Endothelial cell of umbilical vein (primary cell): ENCODE data around the gene ADGRG3. TPM values are rescaled to one million over a fixed set of nuclear protein-coding genes. Genes with fewer than 3 reads are reported as not detected.

Source experiments
- BruUV-seq: library from RNA; stranded (reverse); fragments of 400-500 nt; replicated peaks from 2 replicates; lab custom pipeline; 2021; lab: Mats Ljungman, UMichigan
- CTCF ChIA-PET: fragments of 300-600, 350-600 bp; sonication (Branson Sonifier 250); formaldehyde crosslinking; loops from one replicate; lab custom pipeline; 2021; ENCODE audit warnings: antibody characterized with exemption, inconsistent platforms; lab: Charles Lee
- POLR2A ChIA-PET: fragments of 300-600, 350-600 bp; sonication (Branson Sonifier 250); formaldehyde crosslinking; loops from one replicate; lab custom pipeline; 2021; ENCODE audit warnings: antibody characterized with exemption, inconsistent platforms; lab: Charles Lee
- DNase-seq: peaks from one replicate; pipeline ENCODE4 v3.0.0-alpha.2; 2011; ENCODE audit warnings: low read depth, low spot score
- FAIRE-seq: peaks from 2 replicates; lab custom pipeline; 2011; peaks lifted over from hg19 to GRCh38; lab: Jason Lieb, UNC
- H2AFZ ChIP-seq: 2 replicates; pipeline ENCODE4 v1.6.0; 2012; ENCODE audit warnings: low read depth, low read length, control low read depth, inconsistent platforms
- H3K27ac ChIP-seq: 2 replicates; pipeline ENCODE4 v1.5.1; 2011; ENCODE audit warnings: low read depth, mild to moderate bottlenecking, control low read depth, low read length, moderate library complexity; ENCODE audit not compliant: insufficient read depth
- H3K27me3 ChIP-seq, 2 experiments: 2 replicates each; pipeline versions ENCODE4 v1.6.0 to v1.6.1; 2011; ENCODE audit warnings: low read length in 2 of 2, mixed read lengths in 1 of 2; ENCODE audit not compliant: control insufficient read depth in 2 of 2, insufficient read depth in 2 of 2
- H3K36me3 ChIP-seq, 2 experiments: 2 replicates in 1 of 2; 3 replicates in 1 of 2; pipeline ENCODE4 v1.5.1; 2011; ENCODE audit warnings: low read length in 2 of 2, mild to moderate bottlenecking in 1 of 2, moderate library complexity in 1 of 2; ENCODE audit not compliant: control insufficient read depth in 2 of 2, insufficient read depth in 2 of 2; ENCODE audit errors: extremely low read depth in 1 of 2
- H3K4me1 ChIP-seq: 3 replicates; pipeline ENCODE4 v1.5.1; 2011; ENCODE audit warnings: mild to moderate bottlenecking, low read length; ENCODE audit not compliant: control insufficient read depth, insufficient read depth; ENCODE audit errors: extremely low read depth
- H3K4me2 ChIP-seq: 2 replicates; pipeline ENCODE4 v1.6.1; 2011; ENCODE audit warnings: low read length, control low read depth, mixed read lengths; ENCODE audit not compliant: insufficient read depth
- H3K4me3 ChIP-seq, 3 experiments: fragments of 200-600 bp in 1 of 3; sonication (generic), shearing (Covaris generic) in 1 of 3; replicated peaks in 1 of 3; 2 replicates each; pipeline ENCODE4 v1.5.1; 2011 to 2016; ENCODE audit warnings: control low read depth in 3 of 3, low read length in 3 of 3, mild to moderate bottlenecking in 2 of 3, inconsistent platforms in 1 of 3, low read depth in 1 of 3, moderate library complexity in 1 of 3; ENCODE audit not compliant: insufficient read depth in 1 of 3
- H3K79me2 ChIP-seq: 2 replicates; pipeline ENCODE4 v1.6.0; 2012; ENCODE audit warnings: low read length, inconsistent platforms; ENCODE audit not compliant: control insufficient read depth, insufficient read depth
- H3K9ac ChIP-seq: replicated peaks from 2 replicates; pipeline ENCODE3; 2011; ENCODE audit warnings: low read length, control low read depth; ENCODE audit not compliant: insufficient read depth; ENCODE audit errors: extremely low read depth
- H3K9me1 ChIP-seq: replicated peaks from 3 replicates; pipeline ENCODE4 v1.6.0; 2011; ENCODE audit warnings: mild to moderate bottlenecking, low read length; ENCODE audit not compliant: control insufficient read depth, insufficient read depth; ENCODE audit errors: extremely low read depth
- H3K9me3 ChIP-seq: replicated peaks from 2 replicates; pipeline ENCODE4 v1.5.1; 2012; ENCODE audit warnings: low read length, inconsistent platforms; ENCODE audit not compliant: control insufficient read depth, insufficient read depth
- H4K20me1 ChIP-seq: replicated peaks from 2 replicates; pipeline ENCODE3; 2011; ENCODE audit warnings: mild to moderate bottlenecking, low read length; ENCODE audit not compliant: control insufficient read depth, insufficient read depth; ENCODE audit errors: extremely low read depth
- EZH2 ChIP-seq: IDR thresholded peaks from 2 replicates; pipeline ENCODE4 v1.6.1; 2012; ENCODE audit warnings: borderline replicate concordance, low read depth, mild to moderate bottlenecking, moderate library complexity, low read length, inconsistent platforms; ENCODE audit not compliant: severe bottlenecking
- FOS ChIP-seq: IDR thresholded peaks from 2 replicates; pipeline ENCODE4 v1.6.1; 2011; ENCODE audit warnings: mild to moderate bottlenecking, low read length, moderate library complexity, borderline replicate concordance; ENCODE audit not compliant: insufficient read depth
- GATA2 ChIP-seq: IDR thresholded peaks from 2 replicates; pipeline ENCODE4 v1.7.0; 2011; ENCODE audit warnings: low read depth, mild to moderate bottlenecking, moderate library complexity, mixed read lengths, low read length; ENCODE audit not compliant: insufficient read length, insufficient read depth
- JUN ChIP-seq: IDR thresholded peaks from 2 replicates; pipeline ENCODE4 v1.6.1; 2011; ENCODE audit warnings: borderline replicate concordance, low read depth; ENCODE audit not compliant: insufficient read length, insufficient read depth
- MYC ChIP-seq: IDR thresholded peaks from one replicate; pipeline ENCODE4 v1.6.1; 2011; ENCODE audit warnings: mild to moderate bottlenecking, low read depth, low read length
- POLR2A ChIP-seq: IDR thresholded peaks from 2 replicates; pipeline ENCODE4 v1.6.1; 2012; ENCODE audit warnings: low read depth, mild to moderate bottlenecking, control low read depth, low read length
- POLR2AphosphoS5 ChIP-seq: IDR thresholded peaks from 2 replicates; pipeline ENCODE4 v1.6.1; 2012; ENCODE audit warnings: low read depth, mild to moderate bottlenecking, control low read depth, low read length, moderate library complexity; ENCODE audit not compliant: insufficient read depth
- dilution Hi-C: fragments of 300-500 bp; cut with MboI; formaldehyde crosslinking; loops from one replicate; pipeline ENCODE4 v1.15.0; 2019; ENCODE audit warnings: low sequenced_read_pairs; ENCODE audit not compliant: extremely low pct_ligation_motif_present
- intact Hi-C: fragments of 100-400 bp; cut with micrococcal nuclease; formaldehyde crosslinking; loops from one replicate; pipeline ENCODE4 v1.10.0; 2022
- polyA plus RNA-seq, 4 experiments: library from polyadenylated mRNA; depleted of rRNA in 3 of 4; stranded (reverse) in 3 of 4; unstranded in 1 of 4; fragments of >200 nt; gene quantifications; 2 replicates each; pipeline versions ENCODE4 v1.2.1 to v1.2.3, GENCODE V29; 2011 to 2012; ENCODE audit warnings: missing spikeins in 1 of 4
- total RNA-seq: library from RNA; stranded (reverse); gene quantifications from 2 replicates; pipeline ENCODE4 v1.2.3, GENCODE V29; 2021
- TF ChIP-seq, protein P1 (sequence below), 2 donors: IDR thresholded peaks; 1 replicate in 1 of 2; 2 replicates in 1 of 2; pipeline ENCODE4 v1.5.1; 2011; ENCODE audit warnings: low read length in 2 of 2, mild to moderate bottlenecking in 2 of 2, moderate library complexity in 2 of 2, control low read depth in 1 of 2, inconsistent platforms in 1 of 2, low read depth in 1 of 2; ENCODE audit not compliant: insufficient read depth in 1 of 2; ENCODE audit errors: extremely low read depth in 1 of 2
- TF ChIP-seq, protein P2 (sequence below): IDR thresholded peaks from 2 replicates; pipeline ENCODE4 v1.6.1; 2011; ENCODE audit not compliant: insufficient read depth, insufficient read length

Gene ADGRG3
- total and polyA plus RNA-seq, 2 donors (not counting 3 experiments of a cell fraction or from before 2014, with no cell fraction given) = not detected

DNA sequence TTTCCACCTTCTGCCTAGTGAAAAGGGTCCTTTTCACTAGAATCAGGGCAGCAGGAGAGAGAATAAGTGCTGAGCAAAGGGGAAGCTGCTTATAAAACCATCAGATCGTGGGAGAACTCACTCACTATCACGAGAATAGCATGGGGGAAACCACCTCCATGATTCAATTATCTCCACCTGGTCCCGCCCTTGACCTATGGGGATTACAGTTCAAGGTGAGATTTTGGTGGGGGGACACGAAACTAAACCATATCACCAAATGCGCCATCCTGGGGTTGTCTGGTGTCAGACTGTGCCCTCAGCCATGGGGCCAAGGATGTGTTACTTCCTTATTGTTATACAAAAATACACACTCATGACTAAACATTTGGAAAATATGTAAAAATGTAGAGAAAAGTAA lies 57.0 kb downstream of the ADGRG3 start:
- Histone ChIP-seq H4K20me1 (no peaks in the 10 kb centered on the region), H2AFZ (no peak overlapping the region), H3K27ac (no peak overlapping the region), H3K9ac (no peak overlapping the region), H3K9me1 (no peaks in the 10 kb centered on the region), H3K4me1 (no peaks in the 10 kb centered on the region), H3K36me3 (no peaks in the 10 kb centered on the region), H3K4me2 (no peak overlapping the region), H3K4me3 (no peak overlapping the region), H3K79me2 (no peaks in the 10 kb centered on the region), H3K9me3 (no peaks in the 10 kb centered on the region), H3K27me3 (no peaks in the 10 kb centered on the region)
- dilution Hi-C loops = no loop called here
- DNase-seq (no peak), FAIRE-seq (no peak)
- intact Hi-C loops = no loop called here
- TF ChIP-seq EZH2 (no peak), JUN (no peak), GATA2 (no peak), FOS (no peak), POLR2AphosphoS5 (no peak), POLR2A (no peak), MYC (no peak)
- TF ChIP-seq, protein P1, sequence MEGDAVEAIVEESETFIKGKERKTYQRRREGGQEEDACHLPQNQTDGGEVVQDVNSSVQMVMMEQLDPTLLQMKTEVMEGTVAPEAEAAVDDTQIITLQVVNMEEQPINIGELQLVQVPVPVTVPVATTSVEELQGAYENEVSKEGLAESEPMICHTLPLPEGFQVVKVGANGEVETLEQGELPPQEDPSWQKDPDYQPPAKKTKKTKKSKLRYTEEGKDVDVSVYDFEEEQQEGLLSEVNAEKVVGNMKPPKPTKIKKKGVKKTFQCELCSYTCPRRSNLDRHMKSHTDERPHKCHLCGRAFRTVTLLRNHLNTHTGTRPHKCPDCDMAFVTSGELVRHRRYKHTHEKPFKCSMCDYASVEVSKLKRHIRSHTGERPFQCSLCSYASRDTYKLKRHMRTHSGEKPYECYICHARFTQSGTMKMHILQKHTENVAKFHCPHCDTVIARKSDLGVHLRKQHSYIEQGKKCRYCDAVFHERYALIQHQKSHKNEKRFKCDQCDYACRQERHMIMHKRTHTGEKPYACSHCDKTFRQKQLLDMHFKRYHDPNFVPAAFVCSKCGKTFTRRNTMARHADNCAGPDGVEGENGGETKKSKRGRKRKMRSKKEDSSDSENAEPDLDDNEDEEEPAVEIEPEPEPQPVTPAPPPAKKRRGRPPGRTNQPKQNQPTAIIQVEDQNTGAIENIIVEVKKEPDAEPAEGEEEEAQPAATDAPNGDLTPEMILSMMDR (IDR thresholded peaks at IDR 0.05; ENCODE audit: extremely low read depth in 1 of 2, insufficient read depth in 1 of 2, low read depth in 1 of 2, low read length in 2 of 2) = no peak
- TF ChIP-seq, protein P2, sequence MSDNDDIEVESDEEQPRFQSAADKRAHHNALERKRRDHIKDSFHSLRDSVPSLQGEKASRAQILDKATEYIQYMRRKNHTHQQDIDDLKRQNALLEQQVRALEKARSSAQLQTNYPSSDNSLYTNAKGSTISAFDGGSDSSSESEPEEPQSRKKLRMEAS = no peak
- CTCF ChIA-PET = interaction anchor here (1.2 to 5.3 kb wide), 4 partner anchors 11 to 149 kb away, joined by 3 to 43 read pairs (median 19); partner anchors contain the start of gene KATNB1
- POLR2A ChIA-PET = no interaction called here
- BruUV-seq = no TSS peak
